TTC549 (cell line): Measurements from ENCODE around the gene PCSK6.

Source experiments
- FAIRE-seq: peaks from 2 replicates; lab custom pipeline; 2012; peaks lifted over from hg19 to GRCh38; lab: Jason Lieb, UNC

The PCSK6 gene

DNA sequence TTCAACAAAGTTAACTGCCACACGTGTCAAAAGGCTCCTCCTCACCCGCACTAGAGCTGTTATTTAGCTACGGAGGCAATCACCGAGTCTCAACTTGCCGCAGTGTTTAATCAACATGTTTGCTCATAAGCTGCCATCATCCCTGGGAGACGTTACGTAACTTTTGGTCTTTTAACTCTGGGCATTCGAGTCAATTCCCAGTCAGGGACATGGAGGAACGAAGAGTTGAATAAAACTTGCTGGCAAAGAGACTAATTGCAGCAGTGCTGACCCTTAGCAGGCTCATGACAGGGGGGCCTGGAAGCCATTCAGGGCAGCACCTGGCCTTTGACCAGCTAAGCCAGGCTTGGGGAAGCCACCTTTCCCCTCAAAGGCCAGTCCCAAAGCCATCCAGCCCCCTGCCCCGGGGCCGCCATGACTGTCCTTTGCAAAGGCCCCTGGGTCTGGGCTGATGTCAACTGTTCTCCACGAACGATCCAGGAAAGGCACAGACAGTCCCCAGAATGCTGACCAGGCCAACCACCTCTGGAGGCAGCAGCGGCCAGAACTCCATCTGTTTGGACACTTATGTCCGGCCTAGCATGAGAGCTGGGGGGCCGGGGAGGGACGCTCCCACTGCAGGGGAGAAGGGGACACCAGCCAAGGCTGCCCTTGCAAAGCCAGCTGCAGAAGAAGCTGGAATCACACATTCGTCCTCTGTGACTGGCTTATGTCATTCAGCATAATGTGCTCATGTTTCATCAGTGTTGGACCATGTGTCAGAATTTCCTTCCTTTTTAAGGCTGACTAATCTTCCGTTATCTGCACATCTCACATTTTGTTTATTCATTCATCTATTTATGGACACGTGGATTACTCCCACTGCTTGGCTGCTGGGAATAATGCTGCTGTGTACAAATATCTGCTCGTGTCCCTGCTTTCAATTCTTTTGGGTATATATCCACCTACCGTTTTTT, 43.7 kb downstream of the PCSK6 start:
- no peak for FAIRE-seq

DNA sequence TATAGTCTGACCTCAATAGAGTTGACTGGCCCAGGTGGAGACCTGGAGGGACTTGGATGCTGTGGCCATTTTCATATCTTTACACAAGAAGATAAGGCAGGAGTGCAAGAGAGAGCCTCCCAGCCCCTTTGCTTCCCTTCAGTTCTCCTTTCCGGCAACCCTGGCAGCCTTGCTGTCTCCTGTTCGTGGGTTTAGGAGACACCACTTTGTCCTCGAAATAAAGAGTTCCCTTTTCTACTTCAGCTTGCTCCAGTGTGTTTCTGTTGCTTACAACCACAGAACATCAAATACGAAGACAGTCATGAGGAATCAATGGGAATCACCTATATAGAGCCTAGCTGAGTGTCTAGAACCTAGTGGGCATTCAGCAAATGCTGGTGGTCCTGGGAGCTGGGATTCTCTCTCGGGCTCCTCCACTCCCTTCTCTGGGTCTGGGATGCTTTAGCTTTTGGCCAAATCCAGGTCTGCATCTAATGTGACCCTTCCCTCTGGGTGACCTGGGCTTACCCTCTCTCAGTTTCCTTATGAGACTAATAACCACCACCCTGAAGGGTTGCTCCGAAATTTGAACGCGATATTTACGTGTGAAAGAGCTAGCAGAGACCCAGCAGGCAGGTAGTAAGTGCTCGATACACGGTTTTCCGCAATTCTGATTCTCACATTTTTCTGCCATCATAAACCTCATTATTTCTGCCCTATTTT, 44.5 kb downstream of the PCSK6 start:
- no peak for FAIRE-seq

DNA sequence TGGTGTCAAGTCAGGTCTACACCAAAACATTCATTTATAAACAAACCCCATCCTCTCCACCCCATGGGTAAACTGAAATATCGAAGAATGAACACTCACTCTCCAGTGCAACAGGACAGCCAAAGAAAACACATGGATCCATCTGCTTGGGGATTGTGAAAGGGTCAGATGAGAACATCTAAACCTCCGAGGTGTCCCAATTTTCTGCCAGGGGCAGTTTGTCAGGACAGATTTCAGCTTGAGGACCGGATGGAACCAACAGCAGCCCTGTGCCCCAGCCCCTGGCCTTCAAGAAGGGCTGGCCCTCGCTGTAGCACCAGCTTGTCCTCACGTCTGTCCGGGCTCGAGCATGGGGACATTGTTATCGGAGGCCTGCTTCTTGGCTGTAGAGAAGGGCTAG, 45.5 kb downstream of the PCSK6 start:
- FAIRE-seq = no peak

DNA sequence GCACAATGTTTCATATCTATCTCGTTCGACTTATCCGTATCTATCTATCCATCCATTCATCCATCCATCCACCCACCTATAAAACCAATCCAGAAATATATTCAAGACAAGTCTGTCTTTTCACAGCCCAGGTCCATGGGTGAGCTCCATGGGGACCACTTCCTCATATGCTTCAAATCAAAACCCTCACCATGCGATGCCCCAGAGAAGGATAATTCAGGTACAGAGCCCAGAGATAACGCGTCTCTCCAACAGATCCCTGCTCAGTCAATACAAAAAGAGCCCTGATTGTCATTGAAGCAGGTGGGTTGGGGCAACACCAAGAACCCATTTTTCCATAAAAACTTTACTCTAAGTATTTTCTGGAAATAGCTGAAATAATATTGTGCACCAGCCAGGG, 47.2 kb downstream of the PCSK6 start:
- FAIRE-seq = no peak

DNA sequence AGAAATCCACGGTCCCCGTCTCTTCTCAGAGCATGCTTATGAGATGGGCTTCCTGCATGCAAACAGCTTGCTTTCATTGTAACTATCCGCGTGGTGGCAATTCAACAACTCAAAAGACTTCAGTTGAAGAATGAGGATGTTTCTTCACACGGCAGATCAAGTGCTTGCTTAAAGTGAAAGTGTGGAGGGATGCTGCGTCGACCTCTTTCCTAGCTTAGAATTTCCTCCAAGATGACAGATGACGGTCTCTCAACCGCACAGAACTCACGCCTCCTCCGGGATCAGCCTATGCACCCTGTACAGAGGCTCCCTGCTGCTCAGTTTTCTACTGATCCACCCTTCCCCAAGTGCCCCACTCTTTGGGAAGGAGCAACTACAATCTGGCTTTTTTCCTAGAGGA, 47.8 kb downstream of the PCSK6 start:
- FAIRE-seq = no peak

DNA sequence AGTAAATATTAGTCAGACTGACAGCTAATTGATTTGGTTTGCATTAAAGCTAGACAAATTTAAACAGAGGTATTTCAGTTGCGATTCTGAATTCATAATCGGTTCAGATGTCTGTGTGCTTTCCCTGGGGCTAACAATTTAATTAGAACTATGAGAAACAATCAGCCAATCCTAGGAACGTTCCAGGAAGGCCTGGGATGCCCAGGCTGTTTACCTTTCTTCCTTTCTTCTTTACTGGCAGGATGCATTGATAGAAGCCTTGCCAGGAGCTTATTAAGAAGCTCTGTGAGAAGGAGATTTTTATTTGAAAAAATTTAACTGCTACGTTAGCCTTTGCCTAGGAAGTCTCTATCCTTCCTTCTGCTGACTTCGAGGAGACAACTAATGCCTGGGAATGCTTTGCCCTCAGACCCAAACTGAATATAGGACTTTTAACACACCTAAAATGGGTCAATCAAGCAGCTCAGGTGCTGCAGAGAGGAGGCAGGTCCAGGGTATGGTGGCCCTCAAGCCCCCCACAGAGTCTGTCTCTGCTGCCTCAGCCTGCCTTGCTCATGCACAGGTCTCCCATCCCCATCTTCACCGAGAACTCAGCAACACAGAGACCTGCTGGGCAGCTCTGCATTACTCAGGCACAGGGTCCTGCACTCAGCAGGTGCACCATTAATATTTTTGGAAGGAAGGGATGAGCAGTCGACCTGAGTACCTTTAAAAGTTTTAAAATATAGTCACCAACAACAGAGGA, 48.5 kb downstream of the PCSK6 start:
- no peak for FAIRE-seq

DNA sequence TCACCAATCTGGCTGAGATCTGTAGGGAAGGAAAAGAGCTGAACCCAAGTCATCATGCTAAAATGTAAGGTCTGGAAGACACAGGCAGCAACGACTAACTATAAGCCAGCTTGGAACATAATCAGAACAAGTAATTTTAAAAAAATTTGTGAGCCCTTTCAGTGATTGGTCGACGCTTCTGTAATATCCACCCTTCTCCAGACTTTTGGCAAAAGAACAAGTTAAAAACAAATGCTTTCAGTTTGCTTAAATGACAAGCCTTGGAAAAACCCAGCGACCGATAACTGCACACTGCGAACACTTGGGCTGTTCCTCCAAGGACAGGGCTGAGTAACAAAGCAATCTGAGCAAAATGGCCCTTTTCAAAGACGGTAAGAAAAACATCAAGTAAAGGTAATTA, 49.6 kb downstream of the PCSK6 start:
- no peak for FAIRE-seq

DNA sequence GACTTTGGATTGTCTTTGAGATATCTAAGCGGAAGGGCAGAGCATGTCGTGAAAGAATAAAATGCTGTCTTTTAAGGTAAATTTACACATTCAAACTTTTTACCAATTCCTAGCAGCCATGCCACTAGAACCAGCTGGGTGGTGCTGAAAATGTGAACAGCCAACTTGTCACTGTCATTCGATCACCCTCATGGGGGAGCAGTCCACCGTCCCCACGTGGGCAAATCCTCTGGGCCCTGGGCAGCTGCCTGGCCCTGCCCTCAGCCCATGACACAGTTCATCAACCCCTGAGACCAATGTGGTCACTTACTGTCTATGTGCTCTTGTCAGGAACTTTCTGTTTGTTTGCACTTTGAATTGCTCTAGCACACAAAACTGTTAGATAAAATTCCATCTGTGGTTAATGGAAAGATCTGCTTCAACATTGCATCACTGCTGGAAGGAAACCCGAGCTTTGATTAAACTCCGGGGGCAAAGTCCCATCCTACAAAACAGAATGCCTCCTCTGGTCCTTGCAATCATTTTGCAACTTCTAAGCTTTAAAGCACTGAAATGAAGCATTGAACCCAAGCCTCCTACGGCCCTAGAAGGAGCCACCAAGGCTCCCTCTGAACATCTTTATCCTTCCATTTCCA, 50.1 kb downstream of the PCSK6 start:
- no peak for FAIRE-seq

DNA sequence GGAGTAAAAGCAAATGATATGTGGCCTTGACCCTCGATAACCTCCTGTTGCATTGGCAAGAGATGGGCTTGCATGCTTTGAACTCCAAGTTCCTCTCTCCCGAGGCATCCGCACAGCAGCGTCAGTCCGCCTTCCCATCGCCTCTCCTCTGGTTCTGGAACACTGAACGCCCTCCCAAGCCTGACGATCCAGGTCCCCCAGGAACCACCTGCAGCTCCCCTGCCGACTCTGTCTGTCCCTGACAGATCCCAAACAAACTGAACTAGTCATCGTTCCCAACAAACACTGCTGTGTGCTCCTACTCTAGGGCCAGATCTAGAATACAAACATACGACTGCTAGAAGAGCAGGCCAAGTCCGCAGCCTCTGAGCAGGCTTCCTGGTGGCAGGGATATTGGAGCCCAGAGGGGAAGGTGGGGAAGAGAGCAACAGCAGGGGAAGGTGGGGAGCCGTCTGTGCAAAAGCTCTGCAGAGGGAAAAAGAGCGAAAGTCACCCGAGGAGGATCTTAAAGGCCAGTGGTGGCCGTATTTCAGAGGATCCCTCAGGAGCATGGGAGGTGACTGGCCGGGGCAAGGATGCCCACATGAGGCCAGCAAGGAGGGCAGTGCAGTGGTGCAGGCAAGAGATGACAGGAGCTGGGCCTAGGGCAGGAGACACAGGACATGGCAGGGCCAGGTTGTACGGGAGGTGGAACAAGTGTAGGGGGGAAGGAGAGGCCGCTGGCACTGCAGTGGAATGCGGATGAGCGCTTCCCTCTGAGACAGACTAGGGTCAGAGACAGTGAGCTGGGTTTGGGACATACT, 50.8 kb downstream of the PCSK6 start:
- no peak for FAIRE-seq

DNA sequence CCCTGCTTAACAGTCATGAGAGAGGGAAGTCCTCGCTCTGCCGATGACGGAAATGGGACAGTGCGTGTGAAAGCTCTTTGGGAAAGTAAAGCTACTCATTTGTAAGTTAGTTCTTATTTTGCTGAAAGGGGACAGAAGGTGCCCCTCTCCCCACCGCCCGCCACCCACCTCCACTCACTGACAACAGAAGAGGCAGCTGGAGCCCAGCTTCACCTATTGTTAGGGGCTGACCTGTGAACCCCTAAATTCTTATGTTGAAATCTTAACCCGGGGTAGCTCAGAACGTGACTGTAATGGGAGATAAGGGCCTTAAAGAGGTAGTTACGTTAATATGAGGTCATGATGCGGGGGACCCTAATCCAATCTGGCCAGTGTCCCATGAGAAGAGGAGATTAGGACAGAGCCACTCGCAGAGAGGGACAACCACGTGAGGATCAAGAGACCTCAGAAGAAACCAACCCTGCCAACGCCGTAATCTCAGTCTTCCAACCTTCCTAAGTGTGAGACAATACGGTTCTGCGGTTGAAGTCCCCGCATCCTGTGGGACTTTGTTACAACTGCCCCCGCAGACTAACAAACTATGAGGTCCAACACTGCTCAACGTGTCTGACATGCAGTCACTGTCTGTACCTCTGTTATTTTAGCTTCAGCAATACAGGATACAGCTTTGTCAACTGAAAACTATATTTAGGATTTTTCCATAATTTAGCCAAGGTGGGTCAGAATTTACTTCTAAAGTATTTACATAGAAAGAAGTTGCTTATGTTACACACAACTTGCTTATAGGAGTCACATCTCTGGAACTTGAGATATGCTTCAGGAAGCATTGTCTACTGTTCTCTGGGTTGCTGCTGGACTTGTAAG, 51.7 kb downstream of the PCSK6 start:
- no peak for FAIRE-seq

DNA sequence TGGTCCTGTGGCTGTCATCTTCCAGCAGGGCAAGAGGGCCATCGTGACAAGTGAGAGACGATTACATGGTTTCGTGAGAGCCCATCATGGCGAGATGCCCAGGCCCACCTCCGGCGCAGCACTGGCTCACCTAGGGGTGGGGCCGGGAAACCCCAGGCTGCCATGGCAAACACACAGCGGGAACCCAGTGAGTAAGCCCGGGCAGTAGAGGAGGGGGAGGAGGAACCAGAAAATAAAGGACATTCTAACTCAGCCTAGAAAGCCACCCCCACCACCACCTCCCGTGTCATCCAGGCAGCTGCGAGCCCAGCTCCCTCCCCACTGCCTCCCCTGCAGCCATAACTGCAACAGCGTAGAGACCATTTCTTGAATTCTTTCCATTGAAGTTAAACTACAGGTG, 52.3 kb downstream of the PCSK6 start:
- no peak for FAIRE-seq

DNA sequence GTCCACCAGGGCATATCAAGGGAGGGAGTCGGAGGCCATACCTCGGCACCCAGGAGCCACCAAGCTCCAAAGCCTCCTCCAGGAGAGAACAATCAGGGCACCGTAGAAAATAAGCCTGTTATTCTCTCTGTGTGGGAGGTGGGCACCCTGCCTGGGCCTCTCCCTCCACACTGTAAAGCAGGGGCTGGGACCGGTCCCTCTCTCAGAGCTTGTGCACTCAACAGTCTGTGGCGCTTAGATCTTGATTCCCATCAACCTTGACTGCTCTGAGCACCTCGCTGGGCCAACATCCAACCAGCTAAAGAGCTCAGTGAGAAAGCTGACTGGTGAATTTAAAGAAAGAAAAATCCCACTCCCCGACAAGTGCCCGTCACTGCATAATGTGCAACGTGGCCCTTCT, 53.0 kb downstream of the PCSK6 start:
- no peak for FAIRE-seq

DNA sequence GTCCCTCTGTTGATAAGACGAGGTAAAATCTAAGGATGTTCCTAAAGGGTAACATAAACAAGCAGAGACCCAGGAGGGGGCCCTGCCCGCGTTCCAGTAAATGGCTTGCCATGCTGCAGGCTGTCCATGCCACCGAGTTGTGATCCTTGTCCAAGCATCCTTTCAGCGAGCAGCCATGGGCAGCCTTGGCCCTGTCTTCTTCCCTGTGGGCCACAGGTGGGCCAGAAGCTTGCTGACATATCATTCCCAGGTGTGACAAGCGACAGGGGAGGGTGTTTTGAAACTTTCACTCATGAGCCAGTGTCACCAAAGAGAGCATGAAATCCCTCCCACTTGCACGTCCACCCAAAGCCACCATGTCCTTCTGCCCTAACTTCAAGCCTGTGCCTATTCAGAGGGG, 53.7 kb downstream of the PCSK6 start:
- FAIRE-seq = no peak

DNA sequence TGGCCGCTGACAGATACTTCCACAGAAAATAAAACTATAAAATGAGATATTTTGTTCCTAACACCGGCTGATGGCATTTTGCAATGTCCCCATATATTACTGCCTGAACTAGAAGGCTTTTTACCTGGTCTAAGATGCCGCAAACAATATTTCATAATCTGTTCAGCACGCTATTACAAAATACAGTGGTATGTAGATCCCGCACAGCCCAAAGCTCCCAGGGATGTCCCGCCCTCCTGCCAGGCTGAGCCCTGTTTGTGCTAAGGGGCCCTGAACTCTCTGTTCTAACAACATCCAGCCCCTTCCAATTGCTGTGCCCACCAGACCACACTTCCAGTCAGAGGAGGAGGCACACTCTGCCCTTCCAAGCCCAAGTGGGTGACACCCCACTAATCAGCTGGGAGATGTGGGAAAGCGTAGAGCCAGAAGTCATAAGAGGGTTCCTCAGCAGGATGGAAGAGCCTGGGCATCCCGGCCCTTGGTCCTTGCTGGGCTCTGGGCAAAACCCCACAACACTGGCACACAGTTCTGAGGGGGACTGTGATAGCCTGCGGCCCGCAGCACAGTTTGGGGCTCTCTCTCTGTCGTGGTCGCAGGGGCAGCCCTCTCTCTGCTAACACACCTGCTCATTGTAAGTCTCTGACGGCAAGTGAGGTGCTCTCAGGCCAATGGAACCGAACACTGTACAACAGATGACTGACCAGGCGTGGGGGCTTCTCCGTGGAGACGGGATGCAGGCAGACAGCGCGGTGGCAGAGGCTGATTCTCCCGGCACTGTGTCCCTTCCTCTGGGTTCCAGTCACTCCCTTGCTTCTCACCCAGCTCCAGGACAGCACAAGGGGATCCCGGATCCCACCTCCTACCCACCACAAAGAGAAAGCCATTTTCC, 55.2 kb downstream of the PCSK6 start:
- no peak for FAIRE-seq

DNA sequence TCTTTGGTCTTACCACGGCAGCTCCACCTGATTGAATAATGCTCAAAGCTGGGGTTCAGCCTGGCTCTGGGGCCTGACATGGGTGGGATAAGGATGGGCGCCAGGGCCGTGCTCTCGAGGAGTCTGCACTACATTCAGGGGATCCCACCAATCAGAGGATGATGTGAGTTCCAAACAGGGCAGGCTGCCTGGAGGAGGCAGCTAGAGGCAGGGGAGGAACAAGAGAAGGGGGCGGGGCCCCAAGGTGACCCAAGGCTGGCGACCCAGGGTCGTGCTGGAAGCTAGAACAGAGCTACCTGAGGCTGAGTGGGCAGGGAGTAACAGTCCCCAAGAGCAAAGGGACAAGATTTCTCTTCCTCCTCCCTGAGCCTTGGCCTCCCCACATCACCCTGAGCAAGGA, 56.1 kb downstream of the PCSK6 start:
- no peak for FAIRE-seq

DNA sequence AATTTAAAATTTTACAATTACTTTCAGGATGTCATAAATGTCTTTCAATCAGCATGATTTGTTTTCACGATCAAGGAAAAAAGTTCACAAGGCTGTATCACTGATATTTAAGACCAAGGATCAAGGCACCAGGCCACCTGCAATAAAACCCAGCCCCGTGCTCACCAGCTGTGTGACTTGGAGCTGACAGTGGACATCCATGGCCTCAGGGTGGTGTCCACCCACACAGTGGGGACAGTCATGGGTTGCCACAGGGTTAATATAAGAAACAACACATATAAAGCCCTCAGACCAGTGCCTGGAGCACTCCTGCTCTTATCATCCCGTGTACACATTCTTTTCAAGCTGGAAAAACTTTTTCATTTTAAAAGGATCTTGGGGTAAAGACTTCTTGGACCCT, 56.5 kb downstream of the PCSK6 start:
- no peak for FAIRE-seq

DNA sequence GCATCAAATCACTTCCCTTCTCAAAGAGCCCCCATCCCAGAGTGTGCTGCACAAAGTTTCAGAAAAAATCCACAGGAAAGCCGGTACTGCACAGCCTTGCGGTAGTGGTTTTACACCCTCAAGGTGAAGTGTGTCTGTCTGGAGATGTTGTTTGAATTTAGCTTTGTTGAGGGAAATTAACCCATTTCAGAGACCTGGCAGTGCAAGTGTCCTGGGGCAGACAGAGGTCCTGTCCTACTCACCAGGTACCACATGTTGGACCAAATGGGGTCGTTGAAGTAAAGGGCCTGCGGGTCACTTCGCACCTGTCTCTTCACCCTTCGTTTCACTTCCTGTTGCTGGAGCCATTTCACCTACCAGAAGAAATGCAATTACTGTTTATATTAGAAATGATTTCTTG, 57.8 kb downstream of the PCSK6 start:
- no peak for FAIRE-seq

DNA sequence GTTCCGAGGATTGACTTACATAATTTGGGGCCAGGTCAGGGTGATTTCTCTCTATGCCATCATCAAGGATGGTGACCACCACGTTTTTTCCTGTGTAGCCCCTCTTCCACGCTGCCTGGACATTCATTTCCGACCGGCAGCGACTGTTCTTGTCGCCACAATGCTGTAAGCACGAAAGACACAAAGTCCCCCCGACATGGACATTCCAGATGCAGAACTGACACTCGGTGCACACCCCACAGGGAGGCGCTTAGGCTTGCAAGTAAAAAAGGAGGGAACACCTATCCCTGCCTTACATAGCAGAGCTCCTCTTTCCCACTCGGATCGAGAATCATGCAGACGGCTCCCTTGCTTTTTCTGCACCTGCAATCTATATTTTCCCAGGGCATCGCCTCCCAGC, 58.2 kb downstream of the PCSK6 start:
- no peak for FAIRE-seq

DNA sequence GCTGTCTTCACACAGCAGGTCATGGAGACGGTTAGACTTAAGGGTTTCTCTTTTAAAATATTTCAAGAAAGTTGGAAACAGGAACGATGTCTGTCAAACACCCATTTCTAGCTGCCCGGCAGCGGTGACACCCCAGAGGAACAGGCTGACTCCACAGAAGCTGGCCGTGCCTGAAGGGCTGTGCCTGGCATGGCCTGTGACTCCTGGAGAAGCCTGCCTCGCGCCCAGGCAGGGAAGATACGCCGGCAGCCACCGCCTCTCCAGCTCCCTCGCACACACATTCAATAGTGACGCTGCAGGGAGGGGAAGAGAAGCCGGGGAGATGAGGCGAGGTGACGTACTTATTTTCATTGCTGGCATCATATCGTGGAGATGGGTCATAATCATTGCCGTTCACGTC, 59.9 kb downstream of the PCSK6 start:
- no peak for FAIRE-seq

DNA sequence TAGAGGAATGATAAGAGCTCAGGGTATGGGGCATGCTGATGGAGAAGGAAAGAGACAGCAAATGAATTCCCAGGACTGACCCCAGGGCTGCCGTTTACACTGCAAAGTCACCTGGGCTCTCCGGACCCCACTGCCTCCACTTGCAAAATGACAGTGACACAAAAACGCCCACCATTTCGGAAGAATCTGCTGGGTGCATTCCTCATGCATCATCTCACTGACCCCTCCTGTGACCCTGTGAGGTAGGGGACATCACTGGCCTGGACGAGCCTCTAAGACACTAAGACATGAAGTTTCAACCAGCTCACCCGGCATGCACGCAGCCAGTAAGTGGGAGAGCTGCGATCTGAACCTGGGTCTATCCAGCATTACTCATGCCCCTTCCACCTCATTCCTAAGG, 60.3 kb downstream of the PCSK6 start:
- no peak for FAIRE-seq
